HepG2 (cell line): ENCODE data around the gene TAS2R60. TPM values are rescaled to one million over a fixed set of nuclear protein-coding genes. Genes with fewer than 3 reads are reported as not detected.
A peak's percentile ranks its signal among the peaks of the same experiment; 100 is the strongest.

Experiments used
- ATAC-seq: fragments of 200-7000 bp; cut with Tn5 transposase; 3 replicates; pipeline ENCODE4 v1.9.1; 2020; ENCODE audit warnings: mild to moderate bottlenecking, moderate library complexity
- BruUV-seq: library from RNA; stranded (reverse); fragments of 400-500 nt; replicated peaks from 2 replicates; lab custom pipeline; 2021; lab: Mats Ljungman, UMichigan
- CTCF ChIA-PET: fragments of 300-600 bp; formaldehyde crosslinking; extraction: SDS; loops from one replicate; lab custom pipeline; 2021; ENCODE audit warnings: low total read pairs, inconsistent platforms, low intra/inter-chr PET ratio; lab: Yijun Ruan, JAX
- POLR2A ChIA-PET: fragments of 350-600 bp; sonication (Branson Sonifier 250); formaldehyde crosslinking; loops from one replicate; lab custom pipeline; 2020; ENCODE audit warnings: antibody characterized with exemption, inconsistent platforms; lab: Yijun Ruan, JAX
- DNase-seq: peaks from one replicate; pipeline ENCODE4 v3.0.0-alpha.2; 2015; ENCODE audit warnings: low spot score
- FAIRE-seq: peaks from 3 replicates; lab custom pipeline; 2011; peaks lifted over from hg19 to GRCh38; lab: Jason Lieb, UNC
- H2AFZ ChIP-seq: one replicate; pipeline ENCODE4 v1.6.1; 2011; ENCODE audit warnings: low read length, inconsistent platforms
- H3K27ac ChIP-seq: fragments of 300-600 bp; 3 replicates; pipeline ENCODE4 v1.8.0; 2011; ENCODE audit warnings: mixed run types, mild to moderate bottlenecking, mixed read lengths, low read length, inconsistent platforms; ENCODE audit not compliant: insufficient read depth; ENCODE audit errors: extremely low read length
- H3K27me3 ChIP-seq, 2 experiments: fragments of 200-600 bp in 1 of 2; 2 replicates in 1 of 2; 3 replicates in 1 of 2; pipeline versions ENCODE4 v1.6.0 to v1.8.0; 2011; ENCODE audit warnings: low read length in 2 of 2, mild to moderate bottlenecking in 2 of 2, moderate library complexity in 2 of 2, inconsistent platforms in 1 of 2; ENCODE audit not compliant: insufficient read depth in 2 of 2, control insufficient read depth in 1 of 2
- H3K36me3 ChIP-seq, 2 experiments: fragments of 200-600 bp in 1 of 2; replicated peaks in 1 of 2; 2 replicates in 1 of 2; 3 replicates in 1 of 2; pipeline versions ENCODE4 v1.5.1 to v1.8.0; 2011; ENCODE audit warnings: low read length in 2 of 2, inconsistent platforms in 1 of 2; ENCODE audit not compliant: insufficient read depth in 2 of 2, control insufficient read depth in 1 of 2
- H3K4me1 ChIP-seq: 2 replicates; pipeline ENCODE4 v1.5.1; 2012; ENCODE audit warnings: low read length, inconsistent platforms; ENCODE audit not compliant: insufficient read depth
- H3K4me2 ChIP-seq: 2 replicates; pipeline ENCODE4 v1.6.0; 2011; ENCODE audit warnings: low read depth, low read length, inconsistent platforms
- H3K4me3 ChIP-seq, 3 experiments: fragments of 200-600 bp in 1 of 3; sonication (generic), shearing (Covaris generic) in 1 of 3; replicated peaks in 1 of 3; 2 replicates each; pipeline ENCODE4 v1.5.1; 2011 to 2016; ENCODE audit warnings: low read length in 3 of 3, inconsistent platforms in 2 of 3, low read depth in 2 of 3, mild to moderate bottlenecking in 2 of 3, control low read depth in 1 of 3, mixed read lengths in 1 of 3; ENCODE audit not compliant: insufficient read depth in 1 of 3
- H3K79me2 ChIP-seq: one replicate; pipeline ENCODE4 v1.6.1; 2011; ENCODE audit warnings: low read length, inconsistent platforms; ENCODE audit not compliant: insufficient read depth
- H3K9ac ChIP-seq: 2 replicates; pipeline ENCODE4 v1.6.0; 2011; ENCODE audit warnings: mild to moderate bottlenecking, low read depth, low read length, inconsistent platforms; ENCODE audit not compliant: insufficient read depth
- H3K9me3 ChIP-seq: 2 replicates; pipeline ENCODE4 v1.5.1; 2012; ENCODE audit warnings: mild to moderate bottlenecking, low read length
- H4K20me1 ChIP-seq: 2 replicates; pipeline ENCODE4 v1.6.0; 2011; ENCODE audit warnings: inconsistent platforms, mild to moderate bottlenecking, low read length, moderate library complexity; ENCODE audit not compliant: insufficient read depth
- AHDC1 ChIP-seq: sonication (generic); formaldehyde crosslinking; IDR thresholded peaks from 2 replicates; pipeline ENCODE4 v1.5.1; 2020; ENCODE audit warnings: mild to moderate bottlenecking, missing genetic modification reagents, borderline replicate concordance
- ATF7 ChIP-seq, 2 experiments: fragments of 450-650 bp in 1 of 2; sonication (generic) in 1 of 2; formaldehyde crosslinking in 1 of 2; IDR thresholded peaks; 2 replicates each; pipeline versions ENCODE4 v1.4.0 to v1.6.1; 2016 to 2020; ENCODE audit warnings: antibody characterized with exemption in 1 of 2, mild to moderate bottlenecking in 1 of 2, missing genetic modification reagents in 1 of 2
- CEBPG ChIP-seq: IDR thresholded peaks from 2 replicates; pipeline ENCODE4 v1.6.1; 2016
- FOXP1 ChIP-seq, 2 experiments: fragments of 450-650 bp in 1 of 2; IDR thresholded peaks; 2 replicates each; pipeline ENCODE4 v1.6.1; 2017 to 2018; ENCODE audit warnings: antibody characterized with exemption in 1 of 2
- HNRNPLL ChIP-seq: fragments of 200-400 bp; formaldehyde crosslinking; IDR thresholded peaks from 2 replicates; pipeline ENCODE4 v1.6.1; 2017; ENCODE audit warnings: mild to moderate bottlenecking, low read depth, low read length; ENCODE audit not compliant: poor library complexity, severe bottlenecking
- MATR3 ChIP-seq: sonication (generic); formaldehyde crosslinking; IDR thresholded peaks from 2 replicates; pipeline ENCODE4 v1.4.0; 2020; ENCODE audit warnings: missing genetic modification reagents
- MXD3 ChIP-seq: IDR thresholded peaks from 2 replicates; pipeline ENCODE4 v1.6.1; 2016; ENCODE audit warnings: mild to moderate bottlenecking, missing biosample characterization, missing genetic modification reagents
- NFIC ChIP-seq: IDR thresholded peaks from 2 replicates; pipeline ENCODE4 v1.6.1; 2012; ENCODE audit warnings: mild to moderate bottlenecking, low read length, inconsistent platforms
- YY1 ChIP-seq: IDR thresholded peaks from 2 replicates; pipeline ENCODE4 v1.6.1; 2011; ENCODE audit warnings: low read length, low read depth, moderate library complexity, mild to moderate bottlenecking; ENCODE audit not compliant: insufficient read depth, insufficient replicate concordance
- ZKSCAN8 ChIP-seq: IDR thresholded peaks from 2 replicates; pipeline ENCODE4 v1.6.1; 2016; ENCODE audit warnings: borderline replicate concordance, missing genetic modification reagents, missing compliant biosample characterization
- ZNF549 ChIP-seq: sonication (generic); formaldehyde crosslinking; IDR thresholded peaks from 2 replicates; pipeline ENCODE4 v1.5.0; 2020; ENCODE audit warnings: missing genetic modification reagents
- ZNF724P ChIP-seq: sonication (generic); formaldehyde crosslinking; IDR thresholded peaks from 2 replicates; pipeline ENCODE4 v1.8.0; 2022; ENCODE audit warnings: missing genetic modification reagents, borderline replicate concordance
- ZNF784 ChIP-seq: sonication (generic); formaldehyde crosslinking; IDR thresholded peaks from 2 replicates; pipeline ENCODE4 v1.5.1; 2020; ENCODE audit warnings: missing genetic modification reagents, mild to moderate bottlenecking, borderline replicate concordance
- WGBS: methylation state at CpG from one replicate; pipeline ENCODE4 v1.1.6; 2017; ENCODE audit warnings: low lambda C conversion rate; 5-methylcytosine and 5-hydroxymethylcytosine counted together
- in situ Hi-C: cut with HindIII; loops from 2 replicates; pipeline ENCODE4 v1.10.0; 2017; ENCODE audit warnings: low pct_unique_long_range_greater_than_20kb; ENCODE audit not compliant: extremely low pct_ligation_motif_present
- intact Hi-C: fragments of 100-400 bp; cut with micrococcal nuclease; formaldehyde crosslinking; loops from one replicate; pipeline ENCODE4 v1.10.0; 2022; ENCODE audit not compliant: unreplicated experiment
- polyA plus RNA-seq, 8 experiments: library from polyadenylated mRNA; depleted of rRNA in 3 of 8; stranded (reverse) in 7 of 8; unstranded in 1 of 8; fragments of >200 nt; fragmentation: Illumina TruSeq in 4 of 8; extraction: Trizol in 4 of 8; gene quantifications; 2 replicates each; pipeline versions ENCODE4 v1.2.1 to v1.2.3, GENCODE V29; 2011 to 2016; ENCODE audit warnings: low read depth in 4 of 8, missing spikeins in 1 of 8, mixed read lengths in 1 of 8; ENCODE audit not compliant: insufficient read depth in 1 of 8
- total RNA-seq, 5 experiments: library from RNA; depleted of rRNA; stranded (reverse); fragments of >200 nt; fragmentation: Illumina TruSeq; extraction: Trizol; gene quantifications; 2 replicates each; pipeline ENCODE4 v1.2.3, GENCODE V29; 2016; ENCODE audit warnings: low read depth in 1 of 5

TAS2R60 gene
- total and polyA plus RNA-seq, 2 of the 13 experiments (the other 11 are each of a cell fraction or from before 2014, with no cell fraction given), result not detected

- no peak for FAIRE-seq
- intact Hi-C loops, result no loop called here
Observed at GRCh38 chr7:143434660-143435059, 8.6 kb upstream of the TAS2R60 start.

GRCh38 chr7:143435266-143435665 lies 8.0 kb upstream of the TAS2R60 start:
- no peak for DNase-seq
- H3K9me3 ChIP-seq, result no peaks in the 10 kb centered on the region
- no peaks in the 10 kb centered on the region for H4K20me1 ChIP-seq
- intact Hi-C loops, result no loop called here
- no TSS peak for BruUV-seq
- no peaks in the 10 kb centered on the region for H3K36me3 ChIP-seq
- no peaks in the 10 kb centered on the region for H3K27me3 ChIP-seq
- H3K4me2 ChIP-seq, result no peak overlapping the region
- no peak overlapping the region for H3K4me3 ChIP-seq
- ATAC-seq, result no peak
- H3K27ac ChIP-seq, result no peak overlapping the region
- ChIA-PET POLR2A (no interaction called here), CTCF (no interaction called here)
- no peaks in the 10 kb centered on the region for H3K79me2 ChIP-seq
- FAIRE-seq, result no peak
- in situ Hi-C loops, result no loop called here
- H3K4me1 ChIP-seq, result no peaks in the 10 kb centered on the region
- 13% methylated on average over 2 of the region's 2 CpGs for WGBS
- H3K9ac ChIP-seq, result no peak overlapping the region
- no peak overlapping the region for H2AFZ ChIP-seq
- TF ChIP-seq CEBPG (CRISPR knock-in tag), result no peak
- TF ChIP-seq NFIC, result no peak
- TF ChIP-seq MXD3 (CRISPR knock-in tag), result no peak
- TF ChIP-seq FOXP1 (IDR thresholded peaks at IDR 0.05), result no peak
- TF ChIP-seq FOXP1 (CRISPR knock-in tag; IDR thresholded peaks at IDR 0.05), result no peak
- TF ChIP-seq AHDC1, result no peak
- no peak for TF ChIP-seq ZKSCAN8 (CRISPR knock-in tag)
- no peak for TF ChIP-seq ZNF784 (CRISPR knock-in tag)
- no peak for TF ChIP-seq ZNF549 (CRISPR knock-in tag)
- no peak for TF ChIP-seq HNRNPLL

More at GRCh38 chr7:143434660-143435059, 8.6 kb upstream of the TAS2R60 start:
- Histone ChIP-seq H4K20me1 (no peaks in the 10 kb centered on the region), H3K27ac (no peak overlapping the region), H3K36me3 (no peaks in the 10 kb centered on the region), H3K9me3 (no peaks in the 10 kb centered on the region), H3K9ac (no peak overlapping the region), H3K4me1 (no peaks in the 10 kb centered on the region), H2AFZ (no peak overlapping the region), H3K79me2 (no peaks in the 10 kb centered on the region), H3K4me2 (no peak overlapping the region), H3K27me3 (no peaks in the 10 kb centered on the region), H3K4me3 (no peak overlapping the region)
- no peak for DNase-seq
- POLR2A ChIA-PET, result no interaction called here
- BruUV-seq, result no TSS peak
- no peak for TF ChIP-seq MATR3 (CRISPR knock-in tag)
- no peak for TF ChIP-seq MXD3 (CRISPR knock-in tag)
- TF ChIP-seq ZNF724P, result no peak
- peak; percentile 52; the same call in 1 of the 2 replicates for TF ChIP-seq ATF7 (IDR thresholded peaks at IDR 0.05)
- TF ChIP-seq ATF7 (CRISPR knock-in tag; IDR thresholded peaks at IDR 0.05), result no peak
- TF ChIP-seq YY1, result no peak
- CTCF ChIA-PET, result no interaction called here
- no peak for ATAC-seq
- in situ Hi-C loops, result no loop called here
- WGBS, result 69% methylated on average over 9 of the region's 9 CpGs
